Stomach (tissue), 4 donors: Measurements from ENCODE around the gene VAMP5.
A peak's percentile ranks its signal among the peaks of the same experiment; 100 is the strongest.

Experiments
- CTCF ChIP-seq, 7 experiments: fragments of 450-650 bp in 4 of 7; fragments of 200-600 bp in 3 of 7; sonication (generic) in 3 of 7; IDR thresholded peaks; one replicate each; pipeline ENCODE4 v1.5.1; 2016 to 2019; ENCODE audit warnings: antibody characterized with exemption in 7 of 7, control low read depth in 2 of 7, mild to moderate bottlenecking in 1 of 7
- POLR2AphosphoS5 ChIP-seq, 3 donors: sonication (generic); formaldehyde crosslinking; IDR thresholded peaks; one replicate each; pipeline ENCODE4 v1.6.1; 2016; ENCODE audit warnings: antibody characterized with exemption in 3 of 3

- peak in 4 of 7 experiments; percentile 18 to 53 (median 32) for TF ChIP-seq CTCF (IDR thresholded peaks at IDR 0.05)
- TF ChIP-seq POLR2AphosphoS5 (IDR thresholded peaks at IDR 0.05): peak; percentile 75 to 77 (median 76)
Measured at GRCh38 chr2:85602476-85603234, 18.4 kb downstream of the VAMP5 start, which contains the start of gene TMEM150A.
